SK-N-SH (cell line): ENCODE data around the gene SERBP1. TPM values are rescaled to one million over a fixed set of nuclear protein-coding genes. Genes with fewer than 3 reads are reported as not detected.

Experiments
- CTCF ChIA-PET: fragments of 300-600, 350-600 bp; formaldehyde crosslinking; extraction: SDS; loops from one replicate; lab custom pipeline; 2021; lab: Yijun Ruan, JAX
- POLR2A ChIA-PET: fragments of 350-600 bp; sonication (Branson Sonifier 250); formaldehyde crosslinking; extraction: SDS; loops from one replicate; lab custom pipeline; 2020; ENCODE audit warnings: antibody characterized with exemption, inconsistent platforms; lab: Yijun Ruan, JAX
- DNase-seq: peaks from one replicate; pipeline ENCODE4 v3.0.0; 2012
- H2AFZ ChIP-seq: fragments of 200-600 bp; sonication (generic); 2 replicates; pipeline ENCODE4 v1.8.1; 2016; ENCODE audit warnings: antibody characterized with exemption, mild to moderate bottlenecking, low read depth
- H3F3A ChIP-seq: fragments of 200-600 bp; sonication (generic); replicated peaks from 2 replicates; pipeline ENCODE3; 2016; ENCODE audit warnings: antibody characterized with exemption, mild to moderate bottlenecking; ENCODE audit not compliant: insufficient read depth
- H3K27ac ChIP-seq, 2 experiments: fragments of 200-500 bp in 1 of 2; fragments of 200-600 bp in 1 of 2; sonication (Bioruptor generic) in 1 of 2; sonication (generic), shearing (Covaris generic) in 1 of 2; 2 replicates each; pipeline versions ENCODE4 v1.5.1 to v1.6.1; 2014 to 2016; ENCODE audit warnings: low read depth in 2 of 2, inconsistent platforms in 1 of 2, low read length in 1 of 2, mild to moderate bottlenecking in 1 of 2, mixed read lengths in 1 of 2
- H3K27me3 ChIP-seq: fragments of 200-600 bp; sonication (generic), shearing (Covaris generic); 2 replicates; pipeline ENCODE4 v1.6.1; 2016; ENCODE audit warnings: mixed run types; ENCODE audit not compliant: insufficient read depth
- H3K36me3 ChIP-seq, 2 experiments: fragments of 200-500 bp in 1 of 2; fragments of 200-600 bp in 1 of 2; sonication (Bioruptor generic) in 1 of 2; sonication (generic) in 1 of 2; replicated peaks in 1 of 2; 2 replicates each; pipeline versions ENCODE3 to v1.5.1; 2014 to 2016; ENCODE audit warnings: low read length in 1 of 2, mild to moderate bottlenecking in 1 of 2; ENCODE audit not compliant: insufficient read depth in 2 of 2, control insufficient read depth in 1 of 2
- H3K4me1 ChIP-seq, 2 experiments: fragments of 200-500 bp in 1 of 2; fragments of 200-600 bp in 1 of 2; sonication (Bioruptor generic) in 1 of 2; sonication (generic), shearing (Covaris generic) in 1 of 2; 2 replicates each; pipeline versions ENCODE4 v1.5.1 to v1.6.1; 2014 to 2016; ENCODE audit warnings: low read depth in 1 of 2, low read length in 1 of 2, mixed run types in 1 of 2; ENCODE audit not compliant: insufficient read depth in 2 of 2, control insufficient read depth in 1 of 2
- H3K4me2 ChIP-seq: fragments of 200-600 bp; sonication (generic), shearing (Covaris generic); 2 replicates; pipeline ENCODE4 v1.6.1; 2017; ENCODE audit warnings: mixed run types
- H3K4me3 ChIP-seq, 2 experiments: fragments of 200-500 bp in 1 of 2; fragments of 200-600 bp in 1 of 2; sonication (Bioruptor generic) in 1 of 2; sonication (generic), shearing (Covaris generic) in 1 of 2; 2 replicates each; pipeline versions ENCODE4 v1.5.1 to v1.8.1; 2014 to 2016; ENCODE audit warnings: low read depth in 2 of 2, inconsistent platforms in 1 of 2, low read length in 1 of 2, mild to moderate bottlenecking in 1 of 2, mixed read lengths in 1 of 2, moderate library complexity in 1 of 2
- H3K79me2 ChIP-seq: fragments of 200-600 bp; sonication (generic); 2 replicates; pipeline ENCODE4 v1.8.1; 2017; ENCODE audit warnings: mild to moderate bottlenecking; ENCODE audit not compliant: insufficient read depth
- H3K9ac ChIP-seq: fragments of 200-600 bp; sonication (generic); 2 replicates; pipeline ENCODE4 v1.6.1; 2017; ENCODE audit warnings: mixed run types
- H3K9me2 ChIP-seq: fragments of 200-600 bp; sonication (generic); 2 replicates; pipeline ENCODE4 v1.6.1; 2017; ENCODE audit warnings: mixed run types
- H3K9me3 ChIP-seq: fragments of 200-600 bp; sonication (generic); 2 replicates; pipeline ENCODE4 v1.6.1; 2017; ENCODE audit warnings: mixed run types, mild to moderate bottlenecking, moderate library complexity
- H4K20me1 ChIP-seq: fragments of 200-600 bp; sonication (generic); 2 replicates; pipeline ENCODE4 v1.6.1; 2017; ENCODE audit warnings: mild to moderate bottlenecking, mixed run types; ENCODE audit not compliant: insufficient read depth
- CTCF ChIP-seq: fragments of 200-600 bp; sonication (generic); IDR thresholded peaks from 2 replicates; pipeline ENCODE4 v1.6.1; 2017; ENCODE audit warnings: antibody characterized with exemption, mild to moderate bottlenecking, moderate library complexity
- ELF1 ChIP-seq: IDR thresholded peaks from 2 replicates; pipeline ENCODE4 v1.4.0; 2012
- EP300 ChIP-seq, 2 experiments: IDR thresholded peaks; 2 replicates each; pipeline versions ENCODE4 v1.4.0 to v1.6.1; 2012; ENCODE audit warnings: borderline replicate concordance in 1 of 2, low read depth in 1 of 2, low read length in 1 of 2
- EZH2phosphoT487 ChIP-seq: fragments of 200-600 bp; sonication (generic); IDR thresholded peaks from 2 replicates; pipeline ENCODE4 v1.6.1; 2017; ENCODE audit warnings: low read depth, mixed run types, mild to moderate bottlenecking, antibody characterized with exemption, moderate library complexity, borderline replicate concordance
- FOXJ3 ChIP-seq: sonication (generic); formaldehyde crosslinking; IDR thresholded peaks from 2 replicates; pipeline ENCODE4 v1.5.1; 2020; ENCODE audit warnings: mild to moderate bottlenecking, missing genetic modification reagents
- GABPA ChIP-seq: IDR thresholded peaks from 2 replicates; pipeline ENCODE4 v1.4.0; 2012; ENCODE audit warnings: low read depth, mild to moderate bottlenecking
- GATA2 ChIP-seq: sonication (generic); formaldehyde crosslinking; IDR thresholded peaks from 2 replicates; pipeline ENCODE4 v1.5.0; 2020; ENCODE audit warnings: mild to moderate bottlenecking, missing genetic modification reagents
- JUND ChIP-seq: IDR thresholded peaks from 2 replicates; pipeline ENCODE4 v1.4.0; 2012
- MEF2A ChIP-seq: IDR thresholded peaks from 2 replicates; pipeline ENCODE4 v1.4.0; 2012; ENCODE audit warnings: low read depth, borderline replicate concordance
- NRF1 ChIP-seq: IDR thresholded peaks from 2 replicates; pipeline ENCODE4 v1.6.1; 2012; ENCODE audit warnings: low read depth, mild to moderate bottlenecking, low read length
- POLR2AphosphoS5 ChIP-seq: IDR thresholded peaks from 2 replicates; pipeline ENCODE4 v1.6.1; 2012; ENCODE audit warnings: low read depth, low read length
- RXRA ChIP-seq: IDR thresholded peaks from 2 replicates; pipeline ENCODE4 v1.4.0; 2012; ENCODE audit warnings: low read depth, mild to moderate bottlenecking, borderline replicate concordance
- SIN3A ChIP-seq: IDR thresholded peaks from 2 replicates; pipeline ENCODE4 v1.6.1; 2012; ENCODE audit warnings: low read depth, mild to moderate bottlenecking, low read length, moderate library complexity, borderline replicate concordance
- TCF12 ChIP-seq: IDR thresholded peaks from 2 replicates; pipeline ENCODE4 v1.4.0; 2012
- polyA plus RNA-seq, 3 experiments: library from polyadenylated mRNA; depleted of rRNA; stranded (reverse); fragments of >200 nt; gene quantifications; 2 replicates each; pipeline ENCODE4 v1.2.3, GENCODE V29; 2012
- TF ChIP-seq, protein P1 (sequence below): IDR thresholded peaks from 2 replicates; pipeline ENCODE4 v1.4.0; 2012; ENCODE audit warnings: low read depth, borderline replicate concordance
- TF ChIP-seq, protein P2 (sequence below): IDR thresholded peaks from 2 replicates; pipeline ENCODE4 v1.6.1; 2012; ENCODE audit warnings: mild to moderate bottlenecking, low read depth, low read length, moderate library complexity
- TF ChIP-seq, protein P3 (sequence below): fragments of 150-350 bp; IDR thresholded peaks from 2 replicates; pipeline ENCODE4 v1.6.1; 2016; ENCODE audit warnings: mild to moderate bottlenecking, low read depth, low read length
- TF ChIP-seq, protein P4 (sequence below): IDR thresholded peaks from 2 replicates; pipeline ENCODE4 v1.4.0; 2012; ENCODE audit warnings: low read depth, borderline replicate concordance

SERBP1 gene
- polyA plus RNA-seq, 1 of the 3 experiments (the other 2 are of a cell fraction), result 194 TPM

GRCh38 chr1:67376381-67376780 is 53.8 kb downstream of the SERBP1 start (continued):
- TF ChIP-seq, protein P1, sequence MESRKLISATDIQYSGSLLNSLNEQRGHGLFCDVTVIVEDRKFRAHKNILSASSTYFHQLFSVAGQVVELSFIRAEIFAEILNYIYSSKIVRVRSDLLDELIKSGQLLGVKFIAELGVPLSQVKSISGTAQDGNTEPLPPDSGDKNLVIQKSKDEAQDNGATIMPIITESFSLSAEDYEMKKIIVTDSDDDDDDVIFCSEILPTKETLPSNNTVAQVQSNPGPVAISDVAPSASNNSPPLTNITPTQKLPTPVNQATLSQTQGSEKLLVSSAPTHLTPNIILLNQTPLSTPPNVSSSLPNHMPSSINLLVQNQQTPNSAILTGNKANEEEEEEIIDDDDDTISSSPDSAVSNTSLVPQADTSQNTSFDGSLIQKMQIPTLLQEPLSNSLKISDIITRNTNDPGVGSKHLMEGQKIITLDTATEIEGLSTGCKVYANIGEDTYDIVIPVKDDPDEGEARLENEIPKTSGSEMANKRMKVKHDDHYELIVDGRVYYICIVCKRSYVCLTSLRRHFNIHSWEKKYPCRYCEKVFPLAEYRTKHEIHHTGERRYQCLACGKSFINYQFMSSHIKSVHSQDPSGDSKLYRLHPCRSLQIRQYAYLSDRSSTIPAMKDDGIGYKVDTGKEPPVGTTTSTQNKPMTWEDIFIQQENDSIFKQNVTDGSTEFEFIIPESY, result no peak
- TF ChIP-seq, all 33 proteins: peak for 0

DNA sequence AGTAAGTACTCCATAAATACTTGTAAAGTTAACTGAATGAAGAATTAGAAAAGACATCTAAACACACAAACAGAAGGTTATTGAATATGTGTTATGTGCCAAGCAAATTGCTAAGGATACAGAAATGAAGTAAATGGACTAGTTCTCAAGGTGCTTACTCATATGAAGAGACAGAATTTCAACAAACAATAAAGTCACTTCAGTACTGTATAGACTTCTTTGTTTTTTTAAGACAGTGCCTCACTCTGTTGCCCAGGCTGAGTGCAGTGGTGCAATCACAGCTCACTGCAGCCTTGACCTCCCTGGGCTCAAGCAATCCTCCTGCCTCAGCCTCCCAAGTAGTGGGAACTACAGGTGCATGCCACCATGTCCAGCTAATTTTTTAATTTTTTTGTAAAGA is 57.3 kb downstream of the SERBP1 start:
- no peak for TF ChIP-seq MEF2A
- no peak for TF ChIP-seq RXRA
- no peak for TF ChIP-seq SIN3A
- TF ChIP-seq GABPA, result no peak
- no peak for TF ChIP-seq ELF1
- TF ChIP-seq, protein P2, sequence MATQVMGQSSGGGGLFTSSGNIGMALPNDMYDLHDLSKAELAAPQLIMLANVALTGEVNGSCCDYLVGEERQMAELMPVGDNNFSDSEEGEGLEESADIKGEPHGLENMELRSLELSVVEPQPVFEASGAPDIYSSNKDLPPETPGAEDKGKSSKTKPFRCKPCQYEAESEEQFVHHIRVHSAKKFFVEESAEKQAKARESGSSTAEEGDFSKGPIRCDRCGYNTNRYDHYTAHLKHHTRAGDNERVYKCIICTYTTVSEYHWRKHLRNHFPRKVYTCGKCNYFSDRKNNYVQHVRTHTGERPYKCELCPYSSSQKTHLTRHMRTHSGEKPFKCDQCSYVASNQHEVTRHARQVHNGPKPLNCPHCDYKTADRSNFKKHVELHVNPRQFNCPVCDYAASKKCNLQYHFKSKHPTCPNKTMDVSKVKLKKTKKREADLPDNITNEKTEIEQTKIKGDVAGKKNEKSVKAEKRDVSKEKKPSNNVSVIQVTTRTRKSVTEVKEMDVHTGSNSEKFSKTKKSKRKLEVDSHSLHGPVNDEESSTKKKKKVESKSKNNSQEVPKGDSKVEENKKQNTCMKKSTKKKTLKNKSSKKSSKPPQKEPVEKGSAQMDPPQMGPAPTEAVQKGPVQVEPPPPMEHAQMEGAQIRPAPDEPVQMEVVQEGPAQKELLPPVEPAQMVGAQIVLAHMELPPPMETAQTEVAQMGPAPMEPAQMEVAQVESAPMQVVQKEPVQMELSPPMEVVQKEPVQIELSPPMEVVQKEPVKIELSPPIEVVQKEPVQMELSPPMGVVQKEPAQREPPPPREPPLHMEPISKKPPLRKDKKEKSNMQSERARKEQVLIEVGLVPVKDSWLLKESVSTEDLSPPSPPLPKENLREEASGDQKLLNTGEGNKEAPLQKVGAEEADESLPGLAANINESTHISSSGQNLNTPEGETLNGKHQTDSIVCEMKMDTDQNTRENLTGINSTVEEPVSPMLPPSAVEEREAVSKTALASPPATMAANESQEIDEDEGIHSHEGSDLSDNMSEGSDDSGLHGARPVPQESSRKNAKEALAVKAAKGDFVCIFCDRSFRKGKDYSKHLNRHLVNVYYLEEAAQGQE, result no peak
- TF ChIP-seq NRF1, result no peak
- no peak for TF ChIP-seq JUND
- TF ChIP-seq TCF12, result no peak
- no peak for TF ChIP-seq FOXJ3 (CRISPR knock-in tag)
- TF ChIP-seq, protein P3, sequence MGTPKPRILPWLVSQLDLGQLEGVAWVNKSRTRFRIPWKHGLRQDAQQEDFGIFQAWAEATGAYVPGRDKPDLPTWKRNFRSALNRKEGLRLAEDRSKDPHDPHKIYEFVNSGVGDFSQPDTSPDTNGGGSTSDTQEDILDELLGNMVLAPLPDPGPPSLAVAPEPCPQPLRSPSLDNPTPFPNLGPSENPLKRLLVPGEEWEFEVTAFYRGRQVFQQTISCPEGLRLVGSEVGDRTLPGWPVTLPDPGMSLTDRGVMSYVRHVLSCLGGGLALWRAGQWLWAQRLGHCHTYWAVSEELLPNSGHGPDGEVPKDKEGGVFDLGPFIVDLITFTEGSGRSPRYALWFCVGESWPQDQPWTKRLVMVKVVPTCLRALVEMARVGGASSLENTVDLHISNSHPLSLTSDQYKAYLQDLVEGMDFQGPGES, result no peak
- TF ChIP-seq CTCF, result no peak
- TF ChIP-seq GATA2, result no peak
- no peak for TF ChIP-seq EZH2phosphoT487
- TF ChIP-seq, protein P4, sequence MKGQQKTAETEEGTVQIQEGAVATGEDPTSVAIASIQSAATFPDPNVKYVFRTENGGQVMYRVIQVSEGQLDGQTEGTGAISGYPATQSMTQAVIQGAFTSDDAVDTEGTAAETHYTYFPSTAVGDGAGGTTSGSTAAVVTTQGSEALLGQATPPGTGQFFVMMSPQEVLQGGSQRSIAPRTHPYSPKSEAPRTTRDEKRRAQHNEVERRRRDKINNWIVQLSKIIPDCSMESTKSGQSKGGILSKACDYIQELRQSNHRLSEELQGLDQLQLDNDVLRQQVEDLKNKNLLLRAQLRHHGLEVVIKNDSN, result no peak
- TF ChIP-seq EP300 (IDR thresholded peaks at IDR 0.05; ENCODE audit: borderline replicate concordance in 1 of 2, low read depth in 1 of 2, low read length in 1 of 2), result no peak
- no peak for TF ChIP-seq POLR2AphosphoS5
- Histone ChIP-seq H2AFZ (no peak overlapping the region), H3K36me3 (no peaks in the 10 kb centered on the region), H3K79me2 (no peaks in the 10 kb centered on the region), H3K27ac (no peak overlapping the region), H3F3A (no peaks in the 10 kb centered on the region), H3K4me1 (peaks cover 6% of the 10 kb centered on the region in 2 experiments; a peak in 2 of 4 replicates), H4K20me1 (no peaks in the 10 kb centered on the region), H3K4me2 (no peak overlapping the region), H3K4me3 (no peak overlapping the region), H3K27me3 (no peaks in the 10 kb centered on the region), H3K9me3 (no peaks in the 10 kb centered on the region), H3K9ac (no peak overlapping the region), H3K9me2 (no peaks in the 10 kb centered on the region)
- ChIA-PET POLR2A (no interaction called here), CTCF (interaction anchor here (1.2 kb wide), 1 partner anchor 128 kb away, joined by 6 read pairs; no protein-coding TSS in a partner anchor)
- DNase-seq, result no peak
